HCT116 (cell line): ENCODE data around the gene LCN6. TPM values are rescaled to one million over a fixed set of nuclear protein-coding genes. Genes with fewer than 3 reads are reported as not detected.

Experiments used
- ATAC-seq: fragments of 200-7000 bp; cut with Tn5 transposase; 2 replicates; pipeline ENCODE4 v1.9.1; 2020; ENCODE audit warnings: mild to moderate bottlenecking, moderate library complexity
- BruUV-seq: library from RNA; stranded (reverse); fragments of 400-500 nt; replicated peaks from 2 replicates; lab custom pipeline; 2021; lab: Mats Ljungman, UMichigan
- CTCF ChIA-PET: fragments of 300-600 bp; sonication (Branson Sonifier 250); formaldehyde crosslinking; loops from one replicate; lab custom pipeline; 2021; ENCODE audit warnings: antibody characterized with exemption; lab: Charles Lee
- POLR2A ChIA-PET: fragments of 300-600, 350-600 bp; sonication (Branson Sonifier 250); formaldehyde crosslinking; loops from one replicate; lab custom pipeline; 2021; ENCODE audit warnings: antibody characterized with exemption; lab: Charles Lee
- RAD21 ChIA-PET, 2 experiments: fragments of 300-600 bp; sonication (Branson Sonifier 250); formaldehyde crosslinking; loops; one replicate each; lab custom pipeline; 2023; ENCODE audit warnings: low total read pairs in 2 of 2; ENCODE audit not compliant: uncharacterized antibody in 2 of 2, unreplicated experiment in 2 of 2, low non-redundant PET in 1 of 2; lab: Charles Lee
- DNase-seq: peaks from one replicate; pipeline ENCODE4 v3.0.0-alpha.2; 2010; ENCODE audit warnings: low read depth, low spot score
- H2AFZ ChIP-seq: fragments of 200-600 bp; shearing (Covaris generic), sonication (generic); 2 replicates; pipeline ENCODE4 v1.6.1; 2017; ENCODE audit warnings: low read depth, mixed run types, mixed read lengths, antibody characterized with exemption, low read length; ENCODE audit not compliant: poor library complexity, severe bottlenecking
- H3K27ac ChIP-seq: 2 replicates; pipeline ENCODE4 v1.5.1; 2012; ENCODE audit warnings: low read depth, low read length
- H3K27me3 ChIP-seq: fragments of 200-600 bp; sonication (generic); 2 replicates; pipeline ENCODE4 v1.6.1; 2016; ENCODE audit warnings: mixed run types, low read length, mixed read lengths; ENCODE audit not compliant: insufficient read depth
- H3K36me3 ChIP-seq, 2 experiments: fragments of 200-500 bp in 1 of 2; fragments of 200-600 bp in 1 of 2; sonication (Bioruptor generic) in 1 of 2; sonication (generic) in 1 of 2; 2 replicates each; pipeline versions ENCODE4 v1.5.1 to v1.6.1; 2014 to 2016; ENCODE audit warnings: low read length in 2 of 2, inconsistent platforms in 1 of 2, mixed read lengths in 1 of 2, mixed run types in 1 of 2; ENCODE audit not compliant: insufficient read depth in 2 of 2, control insufficient read depth in 1 of 2
- H3K4me1 ChIP-seq, 2 experiments: fragments of 200-600 bp in 1 of 2; sonication (generic) in 1 of 2; 2 replicates each; pipeline versions ENCODE4 v1.5.1 to v1.6.1; 2012 to 2017; ENCODE audit warnings: low read length in 2 of 2, inconsistent platforms in 1 of 2, mild to moderate bottlenecking in 1 of 2, mixed read lengths in 1 of 2, mixed run types in 1 of 2, moderate library complexity in 1 of 2; ENCODE audit not compliant: insufficient read depth in 2 of 2, control insufficient read depth in 1 of 2
- H3K4me2 ChIP-seq: fragments of 200-600 bp; sonication (generic); 2 replicates; pipeline ENCODE4 v1.6.1; 2017; ENCODE audit warnings: mixed run types, low read length, mixed read lengths
- H3K4me3 ChIP-seq, 2 experiments: fragments of 200-600 bp in 1 of 2; sonication (generic) in 1 of 2; replicated peaks in 1 of 2; 2 replicates each; pipeline ENCODE4 v1.5.1; 2011 to 2016; ENCODE audit warnings: low read length in 2 of 2, control low read depth in 1 of 2, low read depth in 1 of 2, mild to moderate bottlenecking in 1 of 2, mixed read lengths in 1 of 2, mixed run types in 1 of 2
- H3K79me2 ChIP-seq: fragments of 200-600 bp; sonication (generic); 2 replicates; pipeline ENCODE4 v1.6.1; 2017; ENCODE audit warnings: mild to moderate bottlenecking, mixed run types, low read length, moderate library complexity, mixed read lengths; ENCODE audit not compliant: insufficient read depth
- H3K9ac ChIP-seq: fragments of 200-600 bp; sonication (generic); 2 replicates; pipeline ENCODE4 v1.6.1; 2016; ENCODE audit warnings: low read length, mixed read lengths
- H3K9me2 ChIP-seq: fragments of 200-600 bp; sonication (generic), shearing (Covaris generic); 2 replicates; pipeline ENCODE4 v1.6.1; 2017; ENCODE audit warnings: mixed run types, mild to moderate bottlenecking, moderate library complexity; ENCODE audit not compliant: insufficient read depth
- H3K9me3 ChIP-seq, 2 experiments: fragments of 200-500 bp in 1 of 2; fragments of 200-600 bp in 1 of 2; sonication (Bioruptor generic) in 1 of 2; sonication (generic) in 1 of 2; 2 replicates each; pipeline ENCODE4 v1.6.1; 2014 to 2017; ENCODE audit warnings: low read length in 2 of 2, mixed read lengths in 2 of 2, inconsistent platforms in 1 of 2, low read depth in 1 of 2, mild to moderate bottlenecking in 1 of 2, mixed run types in 1 of 2, moderate library complexity in 1 of 2; ENCODE audit not compliant: control insufficient read depth in 1 of 2, insufficient read depth in 1 of 2
- H4K20me1 ChIP-seq: fragments of 200-600 bp; sonication (generic), shearing (Covaris generic); 2 replicates; pipeline ENCODE4 v1.6.1; 2017; ENCODE audit warnings: mixed run types, mild to moderate bottlenecking, moderate library complexity; ENCODE audit not compliant: insufficient read depth
- ELF1 ChIP-seq: IDR thresholded peaks from 2 replicates; pipeline ENCODE4 v1.6.1; 2012; ENCODE audit warnings: low read depth, borderline replicate concordance
- FOSL1 ChIP-seq: IDR thresholded peaks from 2 replicates; pipeline ENCODE4 v1.6.1; 2012; ENCODE audit warnings: low read depth
- SIN3A ChIP-seq: IDR thresholded peaks from 2 replicates; pipeline ENCODE4 v1.6.1; 2012; ENCODE audit warnings: low read depth
- SRF ChIP-seq: IDR thresholded peaks from 2 replicates; pipeline ENCODE4 v1.6.1; 2012; ENCODE audit warnings: low read depth
- TCF7L2 ChIP-seq: IDR thresholded peaks from 2 replicates; pipeline ENCODE4 v1.7.0; 2011; ENCODE audit warnings: borderline replicate concordance, inconsistent platforms; ENCODE audit not compliant: insufficient read depth, insufficient read length; ENCODE audit errors: extremely low read depth
- ZNF274 ChIP-seq: fragments of 200-500 bp; sonication (Bioruptor generic); IDR thresholded peaks from 2 replicates; pipeline ENCODE4 v1.6.1; 2014; ENCODE audit warnings: mild to moderate bottlenecking, low read depth, low read length, inconsistent platforms
- intact Hi-C: fragments of 100-400 bp; cut with micrococcal nuclease; formaldehyde crosslinking; loops from 2 replicates; pipeline ENCODE4 v1.10.0; 2022
- total RNA-seq: library from RNA; stranded (reverse); gene quantifications from one replicate; pipeline ENCODE4 v1.2.1, GENCODE V29; 2021; ENCODE audit not compliant: unreplicated experiment
- TF ChIP-seq, protein P1 (sequence below), 3 experiments: fragments of 200-600 bp in 1 of 3; sonication (generic) in 1 of 3; IDR thresholded peaks in 2 of 3; conservative IDR thresholded peaks in 1 of 3; 2 replicates each; pipeline ENCODE4 v1.5.1; 2012 to 2017; ENCODE audit warnings: low read depth in 2 of 3, low read length in 2 of 3, antibody characterized with exemption in 1 of 3, borderline replicate concordance in 1 of 3, control low read depth in 1 of 3, mild to moderate bottlenecking in 1 of 3, mixed read lengths in 1 of 3, mixed run types in 1 of 3, moderate library complexity in 1 of 3; ENCODE audit not compliant: insufficient read depth in 1 of 3
- TF ChIP-seq, protein P2 (sequence below): IDR thresholded peaks from 2 replicates; pipeline ENCODE4 v1.6.1; 2012

Gene LCN6
- total RNA-seq, 1 experiment from 2014 or later = not detected

DNA sequence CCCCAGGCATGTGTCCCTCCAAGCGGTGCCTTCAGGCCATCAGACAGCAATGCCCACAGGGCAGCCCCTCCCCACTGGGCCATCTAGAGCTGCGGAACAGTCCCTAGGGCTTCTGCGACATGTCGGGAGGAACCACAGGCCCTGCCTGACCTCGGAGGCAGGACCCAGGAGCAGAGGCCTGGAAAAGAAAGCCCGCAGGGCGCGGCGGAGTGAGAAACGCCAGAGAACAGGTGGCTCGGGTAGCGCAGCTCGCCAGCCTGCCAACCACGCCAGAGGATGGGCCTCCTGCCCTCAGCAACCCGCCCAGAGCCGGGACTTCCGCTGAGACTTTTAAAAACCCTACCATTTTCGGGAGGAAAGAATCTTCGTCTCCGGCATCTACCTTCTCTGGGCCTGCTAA is 9.0 kb upstream of the LCN6 start:
- H3K4me1 ChIP-seq = peaks cover 8 to 14% of the 10 kb centered on the region in 2 experiments; a peak in 3 of 4 replicates
- H3K4me3 ChIP-seq = no peak overlapping the region
- no peak overlapping the region for H3K4me2 ChIP-seq
- no peak for DNase-seq
- H3K36me3 ChIP-seq = no peaks in the 10 kb centered on the region
- TF ChIP-seq ZNF274 = no peak
- TF ChIP-seq, protein P1, sequence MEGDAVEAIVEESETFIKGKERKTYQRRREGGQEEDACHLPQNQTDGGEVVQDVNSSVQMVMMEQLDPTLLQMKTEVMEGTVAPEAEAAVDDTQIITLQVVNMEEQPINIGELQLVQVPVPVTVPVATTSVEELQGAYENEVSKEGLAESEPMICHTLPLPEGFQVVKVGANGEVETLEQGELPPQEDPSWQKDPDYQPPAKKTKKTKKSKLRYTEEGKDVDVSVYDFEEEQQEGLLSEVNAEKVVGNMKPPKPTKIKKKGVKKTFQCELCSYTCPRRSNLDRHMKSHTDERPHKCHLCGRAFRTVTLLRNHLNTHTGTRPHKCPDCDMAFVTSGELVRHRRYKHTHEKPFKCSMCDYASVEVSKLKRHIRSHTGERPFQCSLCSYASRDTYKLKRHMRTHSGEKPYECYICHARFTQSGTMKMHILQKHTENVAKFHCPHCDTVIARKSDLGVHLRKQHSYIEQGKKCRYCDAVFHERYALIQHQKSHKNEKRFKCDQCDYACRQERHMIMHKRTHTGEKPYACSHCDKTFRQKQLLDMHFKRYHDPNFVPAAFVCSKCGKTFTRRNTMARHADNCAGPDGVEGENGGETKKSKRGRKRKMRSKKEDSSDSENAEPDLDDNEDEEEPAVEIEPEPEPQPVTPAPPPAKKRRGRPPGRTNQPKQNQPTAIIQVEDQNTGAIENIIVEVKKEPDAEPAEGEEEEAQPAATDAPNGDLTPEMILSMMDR (IDR thresholded peaks at IDR 0.05 in 2 of 3, conservative IDR thresholded peaks at IDR 0.05 in 1 of 3; ENCODE audit: borderline replicate concordance in 1 of 3, insufficient read depth in 1 of 3, low read depth in 2 of 3, low read length in 2 of 3) = no peak
- no peak for TF ChIP-seq SIN3A
- TF ChIP-seq SRF = no peak
- TF ChIP-seq ELF1 = no peak
- TF ChIP-seq FOSL1 = no peak
- TF ChIP-seq, protein P2, sequence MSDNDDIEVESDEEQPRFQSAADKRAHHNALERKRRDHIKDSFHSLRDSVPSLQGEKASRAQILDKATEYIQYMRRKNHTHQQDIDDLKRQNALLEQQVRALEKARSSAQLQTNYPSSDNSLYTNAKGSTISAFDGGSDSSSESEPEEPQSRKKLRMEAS = no peak
- no peak for TF ChIP-seq TCF7L2
- ChIA-PET POLR2A (no interaction called here), RAD21 (no interaction called here), CTCF (interaction anchor here (1.1 kb wide), 1 partner anchor 34 kb away, joined by 3 read pairs; no protein-coding TSS in a partner anchor)
- H3K27me3 ChIP-seq = no peaks in the 10 kb centered on the region
- no TSS peak for BruUV-seq
- H2AFZ ChIP-seq = no peak overlapping the region
- intact Hi-C loops = no loop called here
- no peaks in the 10 kb centered on the region for H3K79me2 ChIP-seq
- H3K9ac ChIP-seq = no peak overlapping the region
- H4K20me1 ChIP-seq = no peaks in the 10 kb centered on the region
- no peak overlapping the region for H3K27ac ChIP-seq
- no peaks in the 10 kb centered on the region for H3K9me2 ChIP-seq
- peaks cover under 1 to 10% of the 10 kb centered on the region in 2 experiments; a peak in 3 of 4 replicates for H3K9me3 ChIP-seq
- ATAC-seq = no peak
